B cell (primary cell): ENCODE data around the gene PLEKHG4. TPM values are rescaled to one million over a fixed set of nuclear protein-coding genes. Genes with fewer than 3 reads are reported as not detected.

ENCODE experiments used
- ATAC-seq: fragments of 200-7000 bp; cut with Tn5 transposase; one replicate; pipeline ENCODE4 v1.10.0; 2021; ENCODE audit warnings: low read depth, mild to moderate bottlenecking, moderate number of reproducible peaks, moderate library complexity
- CTCF ChIA-PET: fragments of 350-600 bp; sonication (Branson Sonifier 250); formaldehyde crosslinking; loops from one replicate; lab custom pipeline; 2021; ENCODE audit warnings: antibody characterized with exemption, inconsistent platforms; lab: Charles Lee
- POLR2A ChIA-PET: fragments of 350-600 bp; sonication (Branson Sonifier 250); formaldehyde crosslinking; loops from one replicate; lab custom pipeline; 2021; ENCODE audit warnings: antibody characterized with exemption; lab: Charles Lee
- DNase-seq: peaks from one replicate; pipeline ENCODE4 v3.0.0; 2013
- H2AFZ ChIP-seq: 2 replicates; pipeline ENCODE4 v1.6.1; 2012; ENCODE audit warnings: mild to moderate bottlenecking, low read depth, low read length; ENCODE audit not compliant: insufficient read depth, poor library complexity, severe bottlenecking
- H3K27ac ChIP-seq, 2 donors: 1 replicate in 1 of 2; 2 replicates in 1 of 2; pipeline ENCODE4 v1.5.1; 2012 to 2013; ENCODE audit warnings: low read length in 2 of 2, mild to moderate bottlenecking in 2 of 2, moderate library complexity in 1 of 2
- H3K27me3 ChIP-seq, 4 experiments: fragments of 200-600 bp in 1 of 4; sonication (generic) in 1 of 4; replicated peaks in 1 of 4; 1 replicate in 2 of 4; 2 replicates in 2 of 4; pipeline versions ENCODE4 v1.6.1 to v1.7.0; 2013 to 2016; ENCODE audit warnings: low read length in 3 of 4, mild to moderate bottlenecking in 2 of 4, mixed read lengths in 1 of 4, moderate library complexity in 1 of 4; ENCODE audit not compliant: insufficient read depth in 4 of 4, control insufficient read depth in 3 of 4; ENCODE audit errors: control extremely low read depth in 1 of 4
- H3K36me3 ChIP-seq, 2 experiments: replicated peaks in 1 of 2; 1 replicate in 1 of 2; 2 replicates in 1 of 2; pipeline versions ENCODE4 v1.6.1 to v1.7.1; 2013; ENCODE audit warnings: low read length in 1 of 2; ENCODE audit not compliant: insufficient read depth in 2 of 2, control insufficient read depth in 1 of 2; ENCODE audit errors: control extremely low read depth in 1 of 2, extremely low read depth in 1 of 2
- H3K4me1 ChIP-seq, 2 donors: fragments of 200-600 bp in 1 of 2; sonication (generic) in 1 of 2; 1 replicate in 1 of 2; 2 replicates in 1 of 2; pipeline versions ENCODE4 v1.5.1 to v1.6.1; 2013 to 2017; ENCODE audit warnings: low read length in 2 of 2; ENCODE audit not compliant: control insufficient read depth in 2 of 2, insufficient read depth in 2 of 2
- H3K4me2 ChIP-seq: replicated peaks from 2 replicates; pipeline ENCODE3; 2012; ENCODE audit warnings: mild to moderate bottlenecking, low read depth, low read length; ENCODE audit not compliant: poor library complexity, severe bottlenecking
- H3K4me3 ChIP-seq, 5 experiments: fragments of 200-600 bp in 1 of 5; sonication (generic) in 1 of 5; 1 replicate in 3 of 5; 2 replicates in 2 of 5; pipeline versions ENCODE4 v1.5.1 to v1.7.0; 2011 to 2016; ENCODE audit warnings: low read length in 4 of 5, mild to moderate bottlenecking in 4 of 5, low read depth in 2 of 5, control low read depth in 1 of 5, moderate library complexity in 1 of 5; ENCODE audit not compliant: insufficient read depth in 1 of 5; ENCODE audit errors: control extremely low read depth in 1 of 5, extremely low read depth in 1 of 5
- H3K79me2 ChIP-seq: fragments of 200-600 bp; sonication (generic); one replicate; pipeline ENCODE4 v1.6.0; 2016; ENCODE audit warnings: low read length; ENCODE audit not compliant: control insufficient read depth, insufficient read depth
- H3K9ac ChIP-seq: fragments of 200-600 bp; sonication (generic); 2 replicates; pipeline ENCODE4 v1.6.1; 2017; ENCODE audit warnings: mild to moderate bottlenecking, low read length, moderate library complexity
- H3K9me3 ChIP-seq, 3 donors: one replicate each; pipeline versions ENCODE4 v1.6.1 to v1.7.1; 2013; ENCODE audit warnings: low read length in 2 of 3; ENCODE audit not compliant: control insufficient read depth in 2 of 3, insufficient read depth in 1 of 3; ENCODE audit errors: control extremely low read depth in 1 of 3
- H4K20me1 ChIP-seq: 2 replicates; pipeline ENCODE4 v1.6.0; 2012; ENCODE audit warnings: mild to moderate bottlenecking, low read length; ENCODE audit not compliant: insufficient read depth, control insufficient read depth, poor library complexity, severe bottlenecking
- H3K27ac Mint-ChIP-seq: one replicate; pipeline ENCODE4 v1.8.0; 2021; ENCODE audit warnings: mixed read lengths
- H3K27me3 Mint-ChIP-seq: one replicate; pipeline ENCODE4 v1.8.0; 2021; ENCODE audit warnings: mixed read lengths
- H3K4me1 Mint-ChIP-seq: one replicate; pipeline ENCODE4 v1.8.0; 2021; ENCODE audit warnings: mixed read lengths
- H3K4me3 Mint-ChIP-seq: one replicate; pipeline ENCODE4 v1.8.0; 2021; ENCODE audit warnings: mixed read lengths
- H3K9me3 Mint-ChIP-seq: one replicate; pipeline ENCODE4 v1.8.0; 2022; ENCODE audit warnings: mixed read lengths; ENCODE audit not compliant: insufficient read depth
- CTCF ChIP-seq: fragments of 200-600 bp; IDR thresholded peaks from one replicate; pipeline ENCODE4 v1.8.0; 2022; ENCODE audit warnings: antibody characterized with exemption, mild to moderate bottlenecking
- EZH2 ChIP-seq: IDR thresholded peaks from 2 replicates; pipeline ENCODE4 v1.6.1; 2012; ENCODE audit warnings: borderline replicate concordance, low read depth, mild to moderate bottlenecking, moderate library complexity, low read length; ENCODE audit not compliant: insufficient read depth, poor library complexity, severe bottlenecking
- WGBS: methylation state at CpG from one replicate; pipeline ENCODE4 v1.1.5; 2013; ENCODE audit warnings: missing lambda C conversion rate; ENCODE audit not compliant: insufficient coverage; 5-methylcytosine and 5-hydroxymethylcytosine counted together
- intact Hi-C: fragments of 100-400 bp; cut with micrococcal nuclease; formaldehyde crosslinking; loops from one replicate; pipeline ENCODE4 v1.10.0; 2022
- polyA plus RNA-seq: library from polyadenylated mRNA; depleted of rRNA; stranded (reverse); fragments of >200 nt; gene quantifications from 2 replicates; pipeline ENCODE4 v1.2.3, GENCODE V29; 2012
- total RNA-seq, 2 donors: library from RNA; stranded (reverse); fragments of 120-200 nt in 1 of 2; gene quantifications; 1 replicate in 1 of 2; 2 replicates in 1 of 2; pipeline versions ENCODE4 v1.2.3 to v1.2.4, GENCODE V29; 2013 to 2022

Gene PLEKHG4
- total and polyA plus RNA-seq, 2 donors (not counting 1 experiment from before 2014, with no cell fraction given): 6.0 to 7.1 TPM

GRCh38 chr16:67277999-67278772 lies 1.1 kb upstream of the PLEKHG4 start:
- H3K79me2 ChIP-seq: peaks cover 3% of the 10 kb centered on the region
- no peak for TF ChIP-seq EZH2
- no peak for TF ChIP-seq CTCF
- ATAC-seq: no peak
- peak overlapping the region; percentile 85 for H3K4me3 Mint-ChIP-seq
- no peaks in the 10 kb centered on the region for H3K27me3 Mint-ChIP-seq
- ChIA-PET CTCF (interaction anchor here (0.8 to 1.3 kb wide), 5 partner anchors 9 to 51 kb away, joined by 3 read pairs; partner anchors contain the start of genes FHOD1 and TMEM208), POLR2A (interaction anchor here (0.6 kb wide), 2 partner anchors 48 to 586 kb away, joined by 5 to 6 read pairs; no protein-coding TSS in a partner anchor)
- H3K27ac Mint-ChIP-seq: peak overlapping the region; percentile 56
- H3K9me3 Mint-ChIP-seq: no peaks in the 10 kb centered on the region
- H3K9me3 ChIP-seq: no peaks in the 10 kb centered on the region
- peak overlapping the region in 4 of 5 experiments; percentile 51 to 72 (median 58) for H3K4me3 ChIP-seq
- peak overlapping the region; percentile 72 for H3K9ac ChIP-seq
- peak overlapping the region in 1 of 2 donors; percentile 28 for H3K27ac ChIP-seq
- H3K4me1 ChIP-seq: peaks cover 7 to 11% of the 10 kb centered on the region in 2 donors
- peak overlapping the region; percentile 94 for H3K4me2 ChIP-seq
- peaks cover 6% of the 10 kb centered on the region for H3K4me1 Mint-ChIP-seq
- peak; percentile 25 for DNase-seq
- H3K27me3 ChIP-seq: no peaks in the 10 kb centered on the region
- H2AFZ ChIP-seq: peak overlapping the region; percentile 91
- WGBS: 73% methylated on average over 13 of the region's 13 CpGs
- no peaks in the 10 kb centered on the region for H3K36me3 ChIP-seq
- no peaks in the 10 kb centered on the region for H4K20me1 ChIP-seq
- intact Hi-C loops: loop anchor here (2.0 kb wide), 1 partner anchor 31 kb away; the partner anchor contains the start of gene FHOD1
